Panc1 (cell line): ENCODE data around the gene MSANTD3. TPM values are rescaled to one million over a fixed set of nuclear protein-coding genes. Genes with fewer than 3 reads are reported as not detected.

Experiments used
- ATAC-seq: fragments of 200-7000 bp; cut with Tn5 transposase; 2 replicates; pipeline ENCODE4 v1.9.1; 2020; ENCODE audit warnings: mild to moderate bottlenecking, moderate library complexity
- BruUV-seq: library from RNA; stranded (reverse); fragments of 400-500 nt; replicated peaks from 2 replicates; lab custom pipeline; 2021; lab: Mats Ljungman, UMichigan
- CTCF ChIA-PET: fragments of 300-600 bp; sonication (Branson Sonifier 250); formaldehyde crosslinking; loops from one replicate; lab custom pipeline; 2022; ENCODE audit warnings: antibody characterized with exemption; lab: Charles Lee
- POLR2A ChIA-PET: fragments of 300-600 bp; sonication (Branson Sonifier 250); formaldehyde crosslinking; loops from one replicate; lab custom pipeline; 2022; ENCODE audit warnings: antibody characterized with exemption; lab: Charles Lee
- DNase-seq: peaks from one replicate; pipeline ENCODE4 v3.0.0-alpha.2; 2010; ENCODE audit warnings: low read depth, low spot score
- H3K27ac ChIP-seq: 2 replicates; pipeline ENCODE4 v1.5.1; 2011; ENCODE audit warnings: mild to moderate bottlenecking, low read length, inconsistent platforms
- H3K27me3 ChIP-seq: fragments of 200-500 bp; sonication (Bioruptor generic); 2 replicates; pipeline ENCODE4 v1.6.0; 2014; ENCODE audit warnings: low read length, inconsistent platforms; ENCODE audit not compliant: control insufficient read depth, insufficient read depth
- H3K36me3 ChIP-seq: fragments of 200-500 bp; sonication (Bioruptor generic); 2 replicates; pipeline ENCODE4 v1.5.1; 2014; ENCODE audit warnings: inconsistent platforms, mild to moderate bottlenecking, low read length, moderate library complexity; ENCODE audit not compliant: control insufficient read depth, insufficient read depth
- H3K4me1 ChIP-seq: 2 replicates; pipeline ENCODE4 v1.5.1; 2011; ENCODE audit warnings: inconsistent platforms, mild to moderate bottlenecking, low read length, moderate library complexity; ENCODE audit not compliant: control insufficient read depth, insufficient read depth
- H3K4me3 ChIP-seq, 2 experiments: 2 replicates each; pipeline ENCODE4 v1.5.1; 2011 to 2012; ENCODE audit warnings: low read depth in 2 of 2, low read length in 2 of 2, mild to moderate bottlenecking in 2 of 2, inconsistent platforms in 1 of 2, moderate library complexity in 1 of 2
- H3K9me3 ChIP-seq: fragments of 200-500 bp; sonication (Bioruptor generic); 2 replicates; pipeline ENCODE4 v1.5.1; 2014; ENCODE audit warnings: low read depth, mild to moderate bottlenecking, inconsistent platforms, low read length, moderate library complexity; ENCODE audit not compliant: control insufficient read depth, insufficient read depth
- CTCF ChIP-seq: fragments of 450-650 bp; IDR thresholded peaks from 2 replicates; pipeline ENCODE4 v1.5.1; 2017; ENCODE audit warnings: mild to moderate bottlenecking
- POLR2AphosphoS5 ChIP-seq: IDR thresholded peaks from 2 replicates; pipeline ENCODE4 v1.6.1; 2012; ENCODE audit warnings: mild to moderate bottlenecking, low read depth, low read length, moderate library complexity
- REST ChIP-seq, 2 experiments: IDR thresholded peaks; 2 replicates each; pipeline ENCODE4 v1.6.1; 2011 to 2012; ENCODE audit warnings: low read depth in 2 of 2, control low read depth in 1 of 2, low read length in 1 of 2, mild to moderate bottlenecking in 1 of 2, moderate library complexity in 1 of 2; ENCODE audit not compliant: insufficient read depth in 1 of 2
- SIN3A ChIP-seq: IDR thresholded peaks from 2 replicates; pipeline ENCODE4 v1.6.1; 2012; ENCODE audit warnings: low read depth, mild to moderate bottlenecking, low read length, moderate library complexity, borderline replicate concordance; ENCODE audit not compliant: insufficient read depth
- TCF7L2 ChIP-seq: IDR thresholded peaks from 2 replicates; pipeline ENCODE4 v1.6.1; 2011; ENCODE audit warnings: mild to moderate bottlenecking, low read depth, low read length, inconsistent platforms
- in situ Hi-C: cut with HindIII; loops from 2 replicates; pipeline ENCODE4 v1.10.0; 2016; ENCODE audit warnings: low sequenced_read_pairs, low pct_unique_long_range_greater_than_20kb
- intact Hi-C: fragments of 100-400 bp; cut with micrococcal nuclease; formaldehyde crosslinking; loops from one replicate; pipeline ENCODE4 v1.10.0; 2022; ENCODE audit not compliant: unreplicated experiment
- total RNA-seq: library from RNA; stranded (reverse); gene quantifications from one replicate; pipeline ENCODE4 v1.2.1, GENCODE V29; 2021; ENCODE audit not compliant: unreplicated experiment

MSANTD3 gene
- total RNA-seq, 1 experiment from 2014 or later, result 58.7 TPM

- intact Hi-C loops, result no loop called here
- BruUV-seq, result no TSS peak
- ATAC-seq (no peak), DNase-seq (no peak)
- POLR2A ChIA-PET, result no interaction called here
- H3K4me3 ChIP-seq, result no peak overlapping the region
- CTCF ChIA-PET, result no interaction called here
- no peak for TF ChIP-seq POLR2AphosphoS5
- no peak for TF ChIP-seq CTCF
- TF ChIP-seq REST (IDR thresholded peaks at IDR 0.05; ENCODE audit: insufficient read depth in 1 of 2, low read depth in 2 of 2, low read length in 1 of 2), result no peak
- no peak for TF ChIP-seq TCF7L2
- no peak for TF ChIP-seq SIN3A
- no peaks in the 10 kb centered on the region for H3K27me3 ChIP-seq
- H3K36me3 ChIP-seq, result no peaks in the 10 kb centered on the region
- no peaks in the 10 kb centered on the region for H3K9me3 ChIP-seq
- no peaks in the 10 kb centered on the region for H3K4me1 ChIP-seq
- H3K27ac ChIP-seq, result no peak overlapping the region
- in situ Hi-C loops, result no loop called here
Observed at GRCh38 chr9:100478192-100478591, 51.2 kb downstream of the MSANTD3 start.

- Histone ChIP-seq H3K27me3 (no peaks in the 10 kb centered on the region), H3K4me3 (no peak overlapping the region), H3K36me3 (no peaks in the 10 kb centered on the region), H3K4me1 (no peaks in the 10 kb centered on the region), H3K9me3 (no peaks in the 10 kb centered on the region), H3K27ac (no peak overlapping the region)
- POLR2A ChIA-PET, result no interaction called here
- TF ChIP-seq POLR2AphosphoS5 (no peak), SIN3A (no peak), CTCF (no peak), REST (IDR thresholded peaks at IDR 0.05; ENCODE audit: insufficient read depth in 1 of 2, low read depth in 2 of 2, low read length in 1 of 2) (no peak), TCF7L2 (no peak)
- in situ Hi-C loops (no loop called here), intact Hi-C loops (no loop called here)
- ATAC-seq (no peak), DNase-seq (no peak)
- CTCF ChIA-PET, result no interaction called here
- BruUV-seq, result no TSS peak
Observed at GRCh38 chr9:100479820-100480219, 52.9 kb downstream of the MSANTD3 start.
